Hepatocyte (in vitro differentiated cells): ENCODE data around the gene CYP4F8. TPM values are rescaled to one million over a fixed set of nuclear protein-coding genes. Genes with fewer than 3 reads are reported as not detected.

Experiments
- DNase-seq: peaks from one replicate; pipeline ENCODE4 v3.0.0-alpha.2; 2016; ENCODE audit warnings: low spot score
- H2AFZ ChIP-seq: fragments of 200-600 bp; sonication (generic); 2 replicates; pipeline ENCODE4 v1.6.0; 2016; ENCODE audit warnings: antibody characterized with exemption, mild to moderate bottlenecking
- H3K27ac ChIP-seq: fragments of 200-600 bp; sonication (generic); 2 replicates; pipeline ENCODE4 v1.5.1; 2016; ENCODE audit warnings: mild to moderate bottlenecking
- H3K27me3 ChIP-seq: fragments of 200-600 bp; sonication (generic); 2 replicates; pipeline ENCODE4 v1.6.1; 2016
- H3K36me3 ChIP-seq: fragments of 200-600 bp; sonication (generic); replicated peaks from 2 replicates; pipeline ENCODE4 v1.5.1; 2016; ENCODE audit warnings: low read depth; ENCODE audit not compliant: insufficient read depth
- H3K4me1 ChIP-seq: fragments of 200-600 bp; sonication (generic); 2 replicates; pipeline ENCODE4 v1.5.1; 2016; ENCODE audit warnings: mild to moderate bottlenecking, moderate library complexity; ENCODE audit not compliant: insufficient read depth
- H3K4me2 ChIP-seq: fragments of 200-600 bp; sonication (generic); 2 replicates; pipeline ENCODE4 v1.6.0; 2016
- H3K4me3 ChIP-seq: fragments of 200-600 bp; sonication (generic); 2 replicates; pipeline ENCODE4 v1.5.1; 2016; ENCODE audit warnings: mild to moderate bottlenecking
- H3K79me2 ChIP-seq: fragments of 200-600 bp; sonication (generic); 2 replicates; pipeline ENCODE4 v1.6.0; 2017; ENCODE audit warnings: mild to moderate bottlenecking
- H3K9me2 ChIP-seq: fragments of 200-600 bp; sonication (generic); replicated peaks from 2 replicates; pipeline ENCODE4 v1.6.0; 2017; ENCODE audit warnings: mild to moderate bottlenecking; ENCODE audit not compliant: insufficient read depth
- H3K9me3 ChIP-seq: fragments of 200-600 bp; sonication (generic); 2 replicates; pipeline ENCODE4 v1.5.1; 2016; ENCODE audit warnings: low read depth, mild to moderate bottlenecking
- H4K20me1 ChIP-seq: fragments of 200-600 bp; sonication (generic); 2 replicates; pipeline ENCODE4 v1.6.0; 2016; ENCODE audit warnings: mild to moderate bottlenecking; ENCODE audit not compliant: insufficient read depth, poor library complexity, severe bottlenecking
- EZH2 ChIP-seq: fragments of 200-600 bp; sonication (generic); IDR thresholded peaks from 2 replicates; pipeline ENCODE4 v1.6.1; 2016; ENCODE audit warnings: antibody characterized with exemption, mild to moderate bottlenecking, borderline replicate concordance
- EZH2phosphoT487 ChIP-seq: fragments of 200-600 bp; sonication (generic); IDR thresholded peaks from one replicate; pipeline ENCODE4 v1.6.1; 2018; ENCODE audit warnings: antibody characterized with exemption, mild to moderate bottlenecking, low read depth, moderate library complexity; ENCODE audit not compliant: unreplicated experiment, severe bottlenecking
- WGBS: methylation state at CpG from one replicate; pipeline ENCODE4 v1.1.6; 2016; ENCODE audit warnings: low lambda C conversion rate; ENCODE audit errors: missing lambda C conversion rate; 5-methylcytosine and 5-hydroxymethylcytosine counted together
- polyA plus RNA-seq: library from polyadenylated mRNA; unstranded; fragments of >200 nt; fragmentation: Nextera tagmentation; extraction: Ambion mirVana; gene quantifications from 2 replicates; pipeline ENCODE4 v1.2.1, GENCODE V29; 2016
- total RNA-seq: library from RNA; depleted of rRNA; stranded (reverse); fragments of >200 nt; gene quantifications from 2 replicates; pipeline ENCODE4 v1.2.3, GENCODE V29; 2014
- TF ChIP-seq, protein P1 (sequence below): fragments of 200-600 bp; sonication (generic); IDR thresholded peaks from 2 replicates; pipeline ENCODE4 v1.5.1; 2016; ENCODE audit warnings: antibody characterized with exemption, mild to moderate bottlenecking; ENCODE audit not compliant: poor library complexity

CYP4F8 gene
- total and polyA plus RNA-seq, 2 experiments from 2014 or later, result not detected

DNA sequence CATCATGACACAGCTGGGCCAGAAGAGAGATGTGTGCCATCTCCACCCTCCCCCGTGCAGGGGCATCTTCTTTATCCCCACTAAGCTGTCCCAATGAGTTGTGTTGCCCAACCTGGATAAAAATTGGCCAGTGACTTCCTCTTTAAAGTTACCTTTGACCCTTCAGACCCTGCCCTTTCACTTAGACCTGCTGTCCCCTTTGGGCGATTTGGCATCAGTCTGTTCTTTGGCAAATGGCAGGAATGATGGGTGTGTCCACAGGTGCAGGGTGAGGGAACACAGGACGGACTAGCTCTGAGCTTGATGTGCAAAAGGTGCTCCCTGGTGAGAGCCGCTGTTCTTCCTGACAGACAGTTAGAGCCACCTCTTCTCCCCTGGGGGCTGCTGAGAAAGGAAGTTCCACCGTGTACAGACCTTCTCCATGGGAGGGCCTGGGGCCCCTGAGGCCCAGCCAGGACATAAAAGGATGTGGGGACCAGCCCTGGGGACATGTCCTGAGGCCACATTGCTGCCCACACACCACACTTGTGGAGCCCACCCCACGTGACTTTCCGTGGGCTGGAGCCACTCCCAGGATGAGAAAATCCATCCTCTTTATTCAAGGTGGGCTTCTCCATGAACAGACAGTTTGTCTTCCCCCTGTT, 1.7 kb downstream of the CYP4F8 start:
- Histone ChIP-seq H3K4me2 (no peak overlapping the region), H3K79me2 (no peaks in the 10 kb centered on the region), H3K9me2 (no peaks in the 10 kb centered on the region), H3K9me3 (no peaks in the 10 kb centered on the region), H2AFZ (no peak overlapping the region), H3K27ac (no peak overlapping the region), H3K4me1 (no peaks in the 10 kb centered on the region), H3K36me3 (no peaks in the 10 kb centered on the region), H4K20me1 (no peaks in the 10 kb centered on the region), H3K27me3 (no peaks in the 10 kb centered on the region), H3K4me3 (no peak overlapping the region)
- no peak for DNase-seq
- 45% methylated on average over 7 of the region's 7 CpGs for WGBS
- TF ChIP-seq, protein P1, sequence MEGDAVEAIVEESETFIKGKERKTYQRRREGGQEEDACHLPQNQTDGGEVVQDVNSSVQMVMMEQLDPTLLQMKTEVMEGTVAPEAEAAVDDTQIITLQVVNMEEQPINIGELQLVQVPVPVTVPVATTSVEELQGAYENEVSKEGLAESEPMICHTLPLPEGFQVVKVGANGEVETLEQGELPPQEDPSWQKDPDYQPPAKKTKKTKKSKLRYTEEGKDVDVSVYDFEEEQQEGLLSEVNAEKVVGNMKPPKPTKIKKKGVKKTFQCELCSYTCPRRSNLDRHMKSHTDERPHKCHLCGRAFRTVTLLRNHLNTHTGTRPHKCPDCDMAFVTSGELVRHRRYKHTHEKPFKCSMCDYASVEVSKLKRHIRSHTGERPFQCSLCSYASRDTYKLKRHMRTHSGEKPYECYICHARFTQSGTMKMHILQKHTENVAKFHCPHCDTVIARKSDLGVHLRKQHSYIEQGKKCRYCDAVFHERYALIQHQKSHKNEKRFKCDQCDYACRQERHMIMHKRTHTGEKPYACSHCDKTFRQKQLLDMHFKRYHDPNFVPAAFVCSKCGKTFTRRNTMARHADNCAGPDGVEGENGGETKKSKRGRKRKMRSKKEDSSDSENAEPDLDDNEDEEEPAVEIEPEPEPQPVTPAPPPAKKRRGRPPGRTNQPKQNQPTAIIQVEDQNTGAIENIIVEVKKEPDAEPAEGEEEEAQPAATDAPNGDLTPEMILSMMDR, result no peak
- TF ChIP-seq EZH2phosphoT487 (no peak), EZH2 (no peak)

- DNase-seq, result no peak
- WGBS, result 71% methylated on average over 5 of the region's 5 CpGs
- no peaks in the 10 kb centered on the region for H3K4me1 ChIP-seq
- H3K9me3 ChIP-seq, result no peaks in the 10 kb centered on the region
- H3K4me2 ChIP-seq, result no peak overlapping the region
- no peak overlapping the region for H3K27ac ChIP-seq
- H3K27me3 ChIP-seq, result no peaks in the 10 kb centered on the region
- no peak overlapping the region for H2AFZ ChIP-seq
- TF ChIP-seq, protein P1, result no peak
- H3K4me3 ChIP-seq, result no peak overlapping the region
- no peaks in the 10 kb centered on the region for H3K79me2 ChIP-seq
- H4K20me1 ChIP-seq, result no peaks in the 10 kb centered on the region
- H3K9me2 ChIP-seq, result no peaks in the 10 kb centered on the region
- H3K36me3 ChIP-seq, result no peaks in the 10 kb centered on the region
Observed at GRCh38 chr19:15618321-15618720, 3.3 kb downstream of the CYP4F8 start.

DNA sequence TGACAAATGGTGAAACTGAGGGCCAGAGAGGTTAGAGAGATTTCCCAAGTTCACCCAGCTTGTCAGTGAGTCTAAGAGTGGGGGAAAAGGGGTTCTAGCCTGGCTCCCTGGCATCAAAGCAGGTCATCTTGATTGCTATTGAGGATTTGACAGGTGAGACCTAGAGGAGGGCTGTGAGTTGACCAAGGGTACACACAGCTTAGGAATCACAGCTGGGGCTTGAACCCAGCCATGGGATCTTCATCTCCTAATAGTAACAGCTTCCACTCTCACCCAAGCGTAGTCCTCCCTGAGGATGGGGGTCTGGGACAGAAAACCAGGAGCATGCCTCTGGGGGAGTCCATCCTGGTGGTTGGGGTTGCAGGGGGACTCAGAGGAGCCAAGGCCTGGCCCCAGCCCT, 6.8 kb downstream of the CYP4F8 start:
- H3K27me3 ChIP-seq, result no peaks in the 10 kb centered on the region
- no peak overlapping the region for H3K4me3 ChIP-seq
- TF ChIP-seq EZH2 (no peak), EZH2phosphoT487 (no peak)
- TF ChIP-seq, protein P1, result no peak
- no peaks in the 10 kb centered on the region for H3K4me1 ChIP-seq
- no peak for DNase-seq
- no peak overlapping the region for H3K27ac ChIP-seq
- no peaks in the 10 kb centered on the region for H4K20me1 ChIP-seq
- H3K9me2 ChIP-seq, result no peaks in the 10 kb centered on the region
- no peak overlapping the region for H3K4me2 ChIP-seq
- no peak overlapping the region for H2AFZ ChIP-seq
- WGBS, result 62% methylated on average over 1 of the region's 1 CpG
- no peaks in the 10 kb centered on the region for H3K36me3 ChIP-seq
- H3K79me2 ChIP-seq, result no peaks in the 10 kb centered on the region
- no peaks in the 10 kb centered on the region for H3K9me3 ChIP-seq

DNA sequence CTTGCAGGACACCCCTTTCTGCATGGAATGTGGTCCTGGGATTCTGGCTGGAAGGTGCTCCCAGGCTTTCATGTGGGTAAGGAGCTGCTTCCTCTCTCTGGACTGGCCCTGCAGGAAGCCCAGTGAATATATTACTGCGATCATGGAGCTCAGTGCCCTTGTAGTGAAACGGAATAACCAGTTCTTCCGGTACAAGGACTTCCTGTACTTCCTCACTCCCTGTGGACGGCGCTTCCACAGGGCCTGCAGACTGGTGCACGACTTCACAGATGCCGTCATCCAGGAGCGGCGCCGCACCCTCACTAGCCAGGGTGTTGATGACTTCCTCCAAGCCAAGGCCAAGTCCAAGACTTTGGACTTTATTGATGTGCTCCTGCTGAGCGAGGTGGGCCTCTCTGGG, 8.0 kb downstream of the CYP4F8 start:
- Histone ChIP-seq H4K20me1 (no peaks in the 10 kb centered on the region), H2AFZ (no peak overlapping the region), H3K9me2 (no peaks in the 10 kb centered on the region), H3K4me3 (no peak overlapping the region), H3K9me3 (no peaks in the 10 kb centered on the region), H3K27me3 (no peaks in the 10 kb centered on the region), H3K79me2 (no peaks in the 10 kb centered on the region), H3K4me1 (no peaks in the 10 kb centered on the region), H3K27ac (no peak overlapping the region), H3K4me2 (no peak overlapping the region), H3K36me3 (no peaks in the 10 kb centered on the region)
- 81% methylated on average over 11 of the region's 11 CpGs for WGBS
- no peak for DNase-seq
- TF ChIP-seq EZH2 (no peak), EZH2phosphoT487 (no peak)
- TF ChIP-seq, protein P1, result no peak
